SU-DHL-6 (cell line): ENCODE data around the gene ZNF181.

Source experiments
- H2AFZ ChIP-seq: fragments of 200-600 bp; sonication (generic); 2 replicates; pipeline ENCODE4 v1.6.1; 2014; ENCODE audit warnings: low read depth, mild to moderate bottlenecking, moderate library complexity, mixed read lengths, antibody characterized with exemption, low read length; ENCODE audit not compliant: severe bottlenecking
- H3F3A ChIP-seq: fragments of 200-600 bp; shearing (Covaris generic); 2 replicates; pipeline ENCODE4 v1.6.0; 2016; ENCODE audit warnings: antibody characterized with exemption, mild to moderate bottlenecking; ENCODE audit not compliant: insufficient read depth
- H3K27ac ChIP-seq: fragments of 200-600 bp; sonication (generic); 2 replicates; pipeline ENCODE4 v1.5.1; 2016; ENCODE audit warnings: low read depth, mild to moderate bottlenecking, low read length, moderate library complexity, mixed read lengths
- H3K27me3 ChIP-seq: fragments of 200-600 bp; sonication (generic), shearing (Covaris generic); 2 replicates; pipeline ENCODE4 v1.6.0; 2014; ENCODE audit warnings: mild to moderate bottlenecking, low read length
- H3K36me3 ChIP-seq: fragments of 200-600 bp; sonication (generic); 2 replicates; pipeline ENCODE4 v1.6.1; 2014; ENCODE audit warnings: mild to moderate bottlenecking, low read length, mixed read lengths
- H3K4me2 ChIP-seq: fragments of 300-600, 200-600 bp; shearing (Covaris generic), sonication (generic); 2 replicates; pipeline ENCODE4 v1.6.0; 2014; ENCODE audit warnings: low read length, low read depth, mild to moderate bottlenecking; ENCODE audit not compliant: poor library complexity, severe bottlenecking
- H3K4me3 ChIP-seq: fragments of 200-600 bp; sonication (generic); 2 replicates; pipeline ENCODE4 v1.5.1; 2014; ENCODE audit warnings: antibody characterized with exemption, low read length, mild to moderate bottlenecking, mixed read lengths; ENCODE audit not compliant: insufficient read depth, poor library complexity, severe bottlenecking
- H3K79me2 ChIP-seq: fragments of 200-600 bp; sonication (generic); 2 replicates; pipeline ENCODE4 v1.6.1; 2014; ENCODE audit warnings: mild to moderate bottlenecking, low read length, moderate library complexity; ENCODE audit not compliant: insufficient read depth
- H3K9ac ChIP-seq: fragments of 200-600 bp; sonication (generic); 2 replicates; pipeline ENCODE4 v1.7.0; 2014; ENCODE audit warnings: mild to moderate bottlenecking, low read length
- H3K9me2 ChIP-seq: fragments of 200-600 bp; sonication (generic); replicated peaks from 2 replicates; pipeline ENCODE4 v1.6.1; 2014; ENCODE audit warnings: low read length; ENCODE audit not compliant: insufficient read depth
- H3K9me3 ChIP-seq: fragments of 200-600 bp; sonication (generic); 2 replicates; pipeline ENCODE4 v1.6.1; 2014; ENCODE audit warnings: low read length, mixed read lengths; ENCODE audit not compliant: insufficient read depth
- H4K20me1 ChIP-seq: fragments of 200-600 bp; sonication (generic); 2 replicates; pipeline ENCODE4 v1.6.1; 2014; ENCODE audit warnings: low read depth, mild to moderate bottlenecking, antibody characterized with exemption, low read length, moderate library complexity, mixed read lengths
- CTCF ChIP-seq: fragments of 200-600 bp; sonication (generic); IDR thresholded peaks from one replicate; pipeline ENCODE4 v1.5.1; 2017; ENCODE audit warnings: antibody characterized with exemption, mild to moderate bottlenecking, low read length, moderate library complexity; ENCODE audit not compliant: insufficient read depth, poor library complexity, severe bottlenecking
- EZH2phosphoT487 ChIP-seq: fragments of 200-600 bp; sonication (generic), shearing (Covaris generic); conservative IDR thresholded peaks from 2 replicates; pipeline ENCODE4 v1.6.1; 2018; ENCODE audit warnings: mild to moderate bottlenecking, antibody characterized with exemption, low read length, moderate library complexity, mixed read lengths

ZNF181 gene

GRCh38 chr19:34707661-34708060 is 26.4 kb upstream of the ZNF181 start:
- Histone ChIP-seq H3K9me3 (no peaks in the 10 kb centered on the region), H3K27me3 (no peaks in the 10 kb centered on the region), H3K36me3 (no peaks in the 10 kb centered on the region), H3K9me2 (no peaks in the 10 kb centered on the region), H3F3A (no peaks in the 10 kb centered on the region), H4K20me1 (no peaks in the 10 kb centered on the region), H3K79me2 (no peaks in the 10 kb centered on the region), H3K4me2 (no peak overlapping the region), H3K9ac (no peak overlapping the region), H3K4me3 (no peak overlapping the region), H2AFZ (no peak overlapping the region), H3K27ac (no peak overlapping the region)
- TF ChIP-seq EZH2phosphoT487, result no peak
- no peak for TF ChIP-seq CTCF

- Histone ChIP-seq H3K9me2 (no peaks in the 10 kb centered on the region), H3K36me3 (no peaks in the 10 kb centered on the region), H3K27me3 (no peaks in the 10 kb centered on the region), H2AFZ (no peak overlapping the region), H3K9me3 (peaks cover 16% of the 10 kb centered on the region; the same call in 1 of the 2 replicates), H3K4me3 (no peak overlapping the region), H3K79me2 (no peaks in the 10 kb centered on the region), H3F3A (no peaks in the 10 kb centered on the region), H3K4me2 (no peak overlapping the region), H3K9ac (no peak overlapping the region), H4K20me1 (no peaks in the 10 kb centered on the region), H3K27ac (no peak overlapping the region)
- no peak for TF ChIP-seq EZH2phosphoT487
- no peak for TF ChIP-seq CTCF
These were observed 22.2 kb upstream of the ZNF181 start for GRCh38 chr19:34711890-34712289.

- Histone ChIP-seq H3K4me2 (no peak overlapping the region), H3K9me3 (peaks cover 16% of the 10 kb centered on the region; the same call in 1 of the 2 replicates), H3K4me3 (no peak overlapping the region), H3K27me3 (no peaks in the 10 kb centered on the region), H3K9me2 (no peaks in the 10 kb centered on the region), H3K36me3 (no peaks in the 10 kb centered on the region), H3K9ac (no peak overlapping the region), H3K27ac (no peak overlapping the region), H3F3A (no peaks in the 10 kb centered on the region), H2AFZ (no peak overlapping the region), H4K20me1 (no peaks in the 10 kb centered on the region), H3K79me2 (no peaks in the 10 kb centered on the region)
- TF ChIP-seq EZH2phosphoT487, result no peak
- no peak for TF ChIP-seq CTCF
These were observed 21.4 kb upstream of the ZNF181 start for GRCh38 chr19:34712395-34713261.
